ENCODE results near the gene CD82. TPM values are rescaled to one million over a fixed set of nuclear protein-coding genes. Genes with fewer than 3 reads are reported as not detected.

CD82 gene, protein sequence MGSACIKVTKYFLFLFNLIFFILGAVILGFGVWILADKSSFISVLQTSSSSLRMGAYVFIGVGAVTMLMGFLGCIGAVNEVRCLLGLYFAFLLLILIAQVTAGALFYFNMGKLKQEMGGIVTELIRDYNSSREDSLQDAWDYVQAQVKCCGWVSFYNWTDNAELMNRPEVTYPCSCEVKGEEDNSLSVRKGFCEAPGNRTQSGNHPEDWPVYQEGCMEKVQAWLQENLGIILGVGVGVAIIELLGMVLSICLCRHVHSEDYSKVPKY
- 10 to 100 TPM; 35.0 to 49.9 TPM for total RNA-seq

DNA sequence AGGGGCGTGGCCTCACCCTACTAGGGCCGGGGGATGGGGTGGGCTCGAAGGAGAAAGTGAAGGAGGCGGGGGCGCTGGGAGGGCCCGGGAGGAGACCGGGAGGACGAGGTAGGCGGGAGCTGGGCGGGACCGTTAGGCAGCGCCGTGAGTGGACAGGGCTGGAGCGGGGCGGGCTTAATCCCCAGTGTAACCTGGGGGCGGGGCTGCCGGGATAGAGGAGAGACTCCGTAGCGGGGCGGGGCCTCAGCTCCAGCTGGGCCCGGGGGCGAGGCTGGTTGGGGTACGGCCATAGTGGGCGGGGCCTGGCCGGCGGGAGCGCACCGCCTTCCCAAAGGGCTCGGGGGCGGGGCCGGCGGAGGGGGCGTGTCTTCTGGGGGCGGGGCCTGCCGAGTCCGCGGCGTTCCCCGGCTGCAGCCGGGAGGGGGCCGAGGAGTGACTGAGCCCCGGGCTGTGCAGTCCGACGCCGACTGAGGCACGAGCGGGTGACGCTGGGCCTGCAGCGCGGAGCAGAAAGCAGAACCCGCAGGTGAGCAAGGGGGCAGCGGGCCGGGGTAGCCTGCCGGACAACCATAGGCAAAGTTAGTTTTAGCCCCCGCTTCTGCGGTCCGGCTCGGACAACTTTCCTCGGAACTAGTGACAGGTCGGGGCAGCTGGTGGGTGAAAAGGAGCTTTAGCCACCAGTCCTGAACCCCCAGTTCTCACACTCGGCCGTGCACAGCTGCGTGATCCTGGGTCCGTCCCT, at the start of gene CD82:
Gene CD82, plus strand, starts transcription at position 453 of the 742 bp plus-strand sequence. CDS start 29,000 bp downstream, outside the sequence.

Small RNA genes lying within 50 kb of the gene (small RNA-seq; reads per million reads assigned to genes)
- gene AC104010.1: 0 reads per million in 2 donors

Other genes starting within 250 kb of the CD82 start
- not detected for gene TSPAN18, start 161.3 kb downstream of the CD82 start, total RNA-seq

Data from melanocyte of skin (primary cell).